ENCODE results near the gene AMMECR1L.

DNA sequence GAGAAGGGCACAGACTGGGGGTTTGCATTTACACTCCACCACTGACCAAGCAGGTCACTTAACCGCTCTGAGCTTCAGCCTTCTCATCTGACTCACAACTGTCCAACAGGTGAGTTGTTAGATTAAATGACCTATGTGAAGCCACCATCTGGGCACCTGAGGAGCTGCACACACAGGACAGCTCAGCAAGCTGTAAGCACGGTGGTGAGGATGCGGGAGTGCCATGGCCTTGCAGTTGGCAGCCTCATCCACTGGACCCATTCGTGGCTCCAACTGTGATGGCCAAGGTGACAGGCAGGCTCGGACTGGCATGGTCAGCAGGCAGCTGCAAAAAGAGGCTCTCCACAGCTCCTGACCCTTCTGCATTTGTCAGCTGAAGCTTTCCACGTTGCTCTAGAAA is 23.3 kb upstream of the AMMECR1L start:
- TF ChIP-seq, protein P1, sequence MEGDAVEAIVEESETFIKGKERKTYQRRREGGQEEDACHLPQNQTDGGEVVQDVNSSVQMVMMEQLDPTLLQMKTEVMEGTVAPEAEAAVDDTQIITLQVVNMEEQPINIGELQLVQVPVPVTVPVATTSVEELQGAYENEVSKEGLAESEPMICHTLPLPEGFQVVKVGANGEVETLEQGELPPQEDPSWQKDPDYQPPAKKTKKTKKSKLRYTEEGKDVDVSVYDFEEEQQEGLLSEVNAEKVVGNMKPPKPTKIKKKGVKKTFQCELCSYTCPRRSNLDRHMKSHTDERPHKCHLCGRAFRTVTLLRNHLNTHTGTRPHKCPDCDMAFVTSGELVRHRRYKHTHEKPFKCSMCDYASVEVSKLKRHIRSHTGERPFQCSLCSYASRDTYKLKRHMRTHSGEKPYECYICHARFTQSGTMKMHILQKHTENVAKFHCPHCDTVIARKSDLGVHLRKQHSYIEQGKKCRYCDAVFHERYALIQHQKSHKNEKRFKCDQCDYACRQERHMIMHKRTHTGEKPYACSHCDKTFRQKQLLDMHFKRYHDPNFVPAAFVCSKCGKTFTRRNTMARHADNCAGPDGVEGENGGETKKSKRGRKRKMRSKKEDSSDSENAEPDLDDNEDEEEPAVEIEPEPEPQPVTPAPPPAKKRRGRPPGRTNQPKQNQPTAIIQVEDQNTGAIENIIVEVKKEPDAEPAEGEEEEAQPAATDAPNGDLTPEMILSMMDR (IDR thresholded peaks at IDR 0.05) = no peak
- TF ChIP-seq POLR2AphosphoS5 (IDR thresholded peaks at IDR 0.05) = no peak
- no peak for TF ChIP-seq POLR2A (IDR thresholded peaks at IDR 0.05)

Data from prostate gland (tissue), 2 donors.